ENCODE measurements around the gene PLEKHA6.

PLEKHA6 gene

GRCh38 chr1:204278958-204279357 lies 80.8 kb downstream of the PLEKHA6 start:
- no peak overlapping the region for H2AFZ ChIP-seq (ENCODE audit: low read length)
- H3K79me2 ChIP-seq (ENCODE audit: low read length), result no peaks in the 10 kb centered on the region
- no peak overlapping the region for H3K9ac ChIP-seq (ENCODE audit: low read length)
- H3K36me3 ChIP-seq (replicated peaks; ENCODE audit: insufficient read depth, low read length), result no peaks in the 10 kb centered on the region
- TF ChIP-seq CTCF (IDR thresholded peaks at IDR 0.05; ENCODE audit: low read length), result no peak
- H3K4me1 ChIP-seq (ENCODE audit: low read length), result no peaks in the 10 kb centered on the region
- no peak overlapping the region for H3K4me2 ChIP-seq (ENCODE audit: low read depth, low read length)
- H3K4me3 ChIP-seq (ENCODE audit: low read length), result no peak overlapping the region
- H3K9me2 ChIP-seq (replicated peaks; ENCODE audit: insufficient read depth, low read length), result no peaks in the 10 kb centered on the region
- H4K20me1 ChIP-seq (ENCODE audit: insufficient read depth, low read length), result no peaks in the 10 kb centered on the region
- DNase-seq, result no peak
- no peaks in the 10 kb centered on the region for H3F3A ChIP-seq (ENCODE audit: insufficient read depth, low read length)
- no peaks in the 10 kb centered on the region for H3K9me3 ChIP-seq (replicated peaks; ENCODE audit: insufficient read depth, low read length)
- no peak overlapping the region for H3K27ac ChIP-seq (ENCODE audit: low read length)
- H3K27me3 ChIP-seq (replicated peaks; ENCODE audit: insufficient read depth, low read length), result no peaks in the 10 kb centered on the region

- no peak overlapping the region for H3K4me2 ChIP-seq (ENCODE audit: low read depth, low read length)
- H3K27ac ChIP-seq (ENCODE audit: low read length), result no peak overlapping the region
- no peaks in the 10 kb centered on the region for H3K9me3 ChIP-seq (replicated peaks; ENCODE audit: insufficient read depth, low read length)
Observed at GRCh38 chr1:204278251-204278650, 81.5 kb downstream of the PLEKHA6 start.

GRCh38 chr1:204277563-204278219 lies 82.0 kb downstream of the PLEKHA6 start:
- H3K27ac ChIP-seq (ENCODE audit: low read length), result no peak overlapping the region
- no peaks in the 10 kb centered on the region for H3K36me3 ChIP-seq (replicated peaks; ENCODE audit: insufficient read depth, low read length)
- no peaks in the 10 kb centered on the region for H3F3A ChIP-seq (ENCODE audit: insufficient read depth, low read length)
- H3K4me1 ChIP-seq (ENCODE audit: low read length), result peaks cover 9% of the 10 kb centered on the region
- TF ChIP-seq CTCF (IDR thresholded peaks at IDR 0.05; ENCODE audit: low read length) (no peak), EZH2 (optimal IDR thresholded peaks at IDR 0.05; ENCODE audit: low read depth, low read length) (no peak), EZH2phosphoT487 (IDR thresholded peaks at IDR 0.05; ENCODE audit: low read length) (no peak)
- no peaks in the 10 kb centered on the region for H4K20me1 ChIP-seq (ENCODE audit: insufficient read depth, low read length)
- H2AFZ ChIP-seq (ENCODE audit: low read length), result no peak overlapping the region
- no peaks in the 10 kb centered on the region for H3K9me2 ChIP-seq (replicated peaks; ENCODE audit: insufficient read depth, low read length)
- no peak overlapping the region for H3K4me3 ChIP-seq (ENCODE audit: low read length)
- H3K79me2 ChIP-seq (ENCODE audit: low read length), result no peaks in the 10 kb centered on the region
- H3K9me3 ChIP-seq (replicated peaks; ENCODE audit: insufficient read depth, low read length), result no peaks in the 10 kb centered on the region
- H3K27me3 ChIP-seq (replicated peaks; ENCODE audit: insufficient read depth, low read length), result no peaks in the 10 kb centered on the region
- H3K4me2 ChIP-seq (ENCODE audit: low read depth, low read length), result no peak overlapping the region
- H3K9ac ChIP-seq (ENCODE audit: low read length), result no peak overlapping the region
- DNase-seq, result no peak

More at GRCh38 chr1:204278251-204278650, 81.5 kb downstream of the PLEKHA6 start:
- H2AFZ ChIP-seq (ENCODE audit: low read length), result no peak overlapping the region
- H3K27me3 ChIP-seq (replicated peaks; ENCODE audit: insufficient read depth, low read length), result no peaks in the 10 kb centered on the region
- H3K79me2 ChIP-seq (ENCODE audit: low read length), result no peaks in the 10 kb centered on the region
- TF ChIP-seq EZH2 (optimal IDR thresholded peaks at IDR 0.05; ENCODE audit: low read depth, low read length), result no peak
- TF ChIP-seq EZH2phosphoT487 (IDR thresholded peaks at IDR 0.05; ENCODE audit: low read length), result no peak
- TF ChIP-seq CTCF (IDR thresholded peaks at IDR 0.05; ENCODE audit: low read length), result no peak
- DNase-seq, result no peak
- H3K9ac ChIP-seq (ENCODE audit: low read length), result no peak overlapping the region
- no peak overlapping the region for H3K4me3 ChIP-seq (ENCODE audit: low read length)
- H3F3A ChIP-seq (ENCODE audit: insufficient read depth, low read length), result no peaks in the 10 kb centered on the region
- peaks cover 4% of the 10 kb centered on the region for H3K4me1 ChIP-seq (ENCODE audit: low read length)
- no peaks in the 10 kb centered on the region for H3K36me3 ChIP-seq (replicated peaks; ENCODE audit: insufficient read depth, low read length)
- H3K9me2 ChIP-seq (replicated peaks; ENCODE audit: insufficient read depth, low read length), result no peaks in the 10 kb centered on the region
- no peaks in the 10 kb centered on the region for H4K20me1 ChIP-seq (ENCODE audit: insufficient read depth, low read length)

All from MM.1S (cell line).